GM21529 (cell line): ENCODE measurements around the gene PPP6R3.
"Not testable (repeated sequence)": the region's sequence is repeated elsewhere in the genome, so short reads cannot be mapped to it uniquely, and the experiment has no call there.

Experiments
- ATAC-seq: cut with Tn5 transposase; IDR thresholded peaks from one replicate; pipeline ENCODE4 v1.9.1; 2021; ENCODE audit not compliant: unreplicated experiment

The PPP6R3 gene

GRCh38 chr11:68591719-68592118 lies 131.2 kb downstream of the PPP6R3 start:
- no peak for ATAC-seq

- no peak for ATAC-seq
These were observed 132.9 kb downstream of the PPP6R3 start for GRCh38 chr11:68593441-68593840.

- no peak for ATAC-seq
These were observed 133.6 kb downstream of the PPP6R3 start for GRCh38 chr11:68594123-68594522.

- ATAC-seq: no peak
These were observed 135.7 kb downstream of the PPP6R3 start for GRCh38 chr11:68596231-68596630.

GRCh38 chr11:68598816-68599653 lies 138.5 kb downstream of the PPP6R3 start:
- ATAC-seq: no peak

GRCh38 chr11:68601147-68601546 lies 140.6 kb downstream of the PPP6R3 start:
- ATAC-seq: no peak

GRCh38 chr11:68609761-68610160 lies 149.2 kb downstream of the PPP6R3 start:
- no peak for ATAC-seq

GRCh38 chr11:68610452-68611116 lies 150.0 kb downstream of the PPP6R3 start:
- no peak for ATAC-seq

- no peak for ATAC-seq
These were observed 155.1 kb downstream of the PPP6R3 start for GRCh38 chr11:68615657-68616056.

GRCh38 chr11:68617925-68618809 lies 157.6 kb downstream of the PPP6R3 start:
- ATAC-seq: no peak

GRCh38 chr11:68621826-68622225 lies 161.3 kb downstream of the PPP6R3 start:
- no peak for ATAC-seq

- not testable (repeated sequence) for ATAC-seq
These were observed 163.2 kb downstream of the PPP6R3 start for GRCh38 chr11:68623706-68624105.

GRCh38 chr11:68625069-68625468 lies 164.5 kb downstream of the PPP6R3 start:
- ATAC-seq: not testable (repeated sequence)

GRCh38 chr11:68626236-68626635 lies 165.7 kb downstream of the PPP6R3 start:
- ATAC-seq: not testable (repeated sequence)

GRCh38 chr11:68628837-68629236 lies 168.3 kb downstream of the PPP6R3 start:
- not testable (repeated sequence) for ATAC-seq

- not testable (repeated sequence) for ATAC-seq
These were observed 171.8 kb downstream of the PPP6R3 start for GRCh38 chr11:68632375-68632774.

GRCh38 chr11:68632802-68633201 lies 172.2 kb downstream of the PPP6R3 start:
- no peak for ATAC-seq

GRCh38 chr11:68634606-68635005 lies 174.1 kb downstream of the PPP6R3 start:
- not testable (repeated sequence) for ATAC-seq

- not testable (repeated sequence) for ATAC-seq
These were observed 174.6 kb downstream of the PPP6R3 start for GRCh38 chr11:68635172-68635571.

- ATAC-seq: not testable (repeated sequence)
These were observed 175.3 kb downstream of the PPP6R3 start for GRCh38 chr11:68635883-68636282.

GRCh38 chr11:68639322-68639721 lies 178.8 kb downstream of the PPP6R3 start:
- not testable (repeated sequence) for ATAC-seq
